Kidney epithelial cell (primary cell): ENCODE data around the gene RALY. TPM values are rescaled to one million over a fixed set of nuclear protein-coding genes. Genes with fewer than 3 reads are reported as not detected.

Experiments used
- DNase-seq: peaks from one replicate; pipeline ENCODE4 v3.0.0-alpha.2; 2010; ENCODE audit warnings: low read depth
- H3K27me3 ChIP-seq: 2 replicates; pipeline ENCODE4 v1.6.0; 2011; ENCODE audit warnings: low read length; ENCODE audit not compliant: control insufficient read depth, insufficient read depth
- H3K36me3 ChIP-seq: 2 replicates; pipeline ENCODE4 v1.5.1; 2011; ENCODE audit warnings: low read length; ENCODE audit not compliant: control insufficient read depth, insufficient read depth
- H3K4me3 ChIP-seq: 2 replicates; pipeline ENCODE4 v1.5.1; 2011; ENCODE audit warnings: low read depth, mild to moderate bottlenecking, control low read depth, low read length
- CTCF ChIP-seq: IDR thresholded peaks from 2 replicates; pipeline ENCODE4 v1.5.1; 2011; ENCODE audit warnings: mild to moderate bottlenecking, moderate library complexity, low read length, control low read depth, inconsistent platforms; ENCODE audit not compliant: insufficient read depth, poor library complexity, severe bottlenecking
- total RNA-seq: library from RNA; depleted of rRNA; stranded (reverse); fragments of >200 nt; gene quantifications from 2 replicates; pipeline ENCODE4 v1.2.3, GENCODE V29; 2015

Gene RALY
- total RNA-seq, 1 donor from 2014 or later: 138 TPM

GRCh38 chr20:34082232-34082887, 88.6 kb downstream of the RALY start:
- DNase-seq: no peak

GRCh38 chr20:34083137-34083536, 89.4 kb downstream of the RALY start:
- H3K4me3 ChIP-seq: no peak overlapping the region
- H3K27me3 ChIP-seq: no peaks in the 10 kb centered on the region
- no peak for DNase-seq
- peaks cover 1% of the 10 kb centered on the region for H3K36me3 ChIP-seq
- TF ChIP-seq CTCF: no peak

More at GRCh38 chr20:34082232-34082887, 88.6 kb downstream of the RALY start:
- TF ChIP-seq CTCF: no peak
- no peak overlapping the region for H3K4me3 ChIP-seq
- no peaks in the 10 kb centered on the region for H3K27me3 ChIP-seq
- peaks cover 1% of the 10 kb centered on the region for H3K36me3 ChIP-seq

GRCh38 chr20:34083781-34084180, 90.1 kb downstream of the RALY start:
- Histone ChIP-seq H3K4me3 (no peak overlapping the region), H3K27me3 (no peaks in the 10 kb centered on the region), H3K36me3 (peaks cover 2% of the 10 kb centered on the region)
- DNase-seq: no peak
- TF ChIP-seq CTCF: no peak

- Histone ChIP-seq H3K27me3 (no peaks in the 10 kb centered on the region), H3K4me3 (no peak overlapping the region), H3K36me3 (peaks cover 2% of the 10 kb centered on the region)
- DNase-seq: no peak
- no peak for TF ChIP-seq CTCF
Measured at GRCh38 chr20:34084227-34084923, 90.7 kb downstream of the RALY start.

- H3K36me3 ChIP-seq: peaks cover 2% of the 10 kb centered on the region
- H3K27me3 ChIP-seq: no peaks in the 10 kb centered on the region
- DNase-seq: no peak
- no peak for TF ChIP-seq CTCF
- H3K4me3 ChIP-seq: no peak overlapping the region
Measured at GRCh38 chr20:34085544-34086040, 91.9 kb downstream of the RALY start.
